ENCODE data around the gene KRTAP10-6.

- TF ChIP-seq CTCF (IDR thresholded peaks at IDR 0.05; ENCODE audit: low read depth, low read length) (no peak), EZH2phosphoT487 (IDR thresholded peaks at IDR 0.05; ENCODE audit: low read depth) (no peak)
Measured at GRCh38 chr21:44549525-44550211, 42.6 kb downstream of the KRTAP10-6 start.

Measured in OCI-LY3 (cell line).